GM23338 (cell line): Measurements from ENCODE around the gene ACOXL. TPM values are rescaled to one million over a fixed set of nuclear protein-coding genes. Genes with fewer than 3 reads are reported as not detected.

Experiments used
- ATAC-seq: fragments of 200-7000 bp; cut with Tn5 transposase; 3 replicates; pipeline ENCODE4 v1.9.1; 2020
- DNase-seq: peaks from one replicate; pipeline ENCODE4 v3.0.0-alpha.2; 2015; ENCODE audit warnings: low spot score
- H2AFZ ChIP-seq: fragments of 200-600 bp; sonication (generic); 2 replicates; pipeline ENCODE4 v1.8.0; 2016; ENCODE audit warnings: antibody characterized with exemption, mild to moderate bottlenecking, moderate library complexity
- H3F3A ChIP-seq: fragments of 200-600 bp; sonication (generic); replicated peaks from 2 replicates; pipeline ENCODE4 v1.8.0; 2017; ENCODE audit warnings: antibody characterized with exemption, mixed run types, low read depth
- H3K27ac ChIP-seq: fragments of 200-600 bp; sonication (generic); 2 replicates; pipeline ENCODE4 v1.6.1; 2016; ENCODE audit warnings: low read depth
- H3K27me3 ChIP-seq: fragments of 200-600 bp; sonication (generic); 2 replicates; pipeline ENCODE4 v1.8.0; 2016; ENCODE audit warnings: mild to moderate bottlenecking, mixed run types, moderate library complexity; ENCODE audit not compliant: insufficient read depth
- H3K36me3 ChIP-seq: fragments of 200-600 bp; sonication (generic); 2 replicates; pipeline ENCODE4 v1.8.0; 2016; ENCODE audit warnings: mild to moderate bottlenecking; ENCODE audit not compliant: insufficient read depth
- H3K4me1 ChIP-seq: fragments of 200-600 bp; sonication (generic); 2 replicates; pipeline ENCODE4 v1.8.0; 2016; ENCODE audit warnings: mild to moderate bottlenecking, moderate library complexity; ENCODE audit not compliant: insufficient read depth
- H3K4me2 ChIP-seq: fragments of 200-600 bp; sonication (generic); 2 replicates; pipeline ENCODE4 v1.7.1; 2017; ENCODE audit warnings: mixed run types
- H3K4me3 ChIP-seq: fragments of 200-600 bp; sonication (generic); 2 replicates; pipeline ENCODE4 v1.6.1; 2016; ENCODE audit warnings: mixed run types
- H3K79me2 ChIP-seq: fragments of 200-600 bp; sonication (generic); replicated peaks from 2 replicates; pipeline ENCODE4 v1.8.0; 2017; ENCODE audit warnings: mild to moderate bottlenecking; ENCODE audit not compliant: insufficient read depth
- H3K9me2 ChIP-seq: fragments of 200-600 bp; sonication (generic); 2 replicates; pipeline ENCODE4 v1.8.0; 2017; ENCODE audit not compliant: insufficient read depth
- H4K20me1 ChIP-seq: fragments of 200-600 bp; sonication (generic); replicated peaks from 2 replicates; pipeline ENCODE4 v1.8.0; 2017; ENCODE audit warnings: mild to moderate bottlenecking; ENCODE audit not compliant: insufficient read depth
- H3K27ac Mint-ChIP-seq: 2 replicates; pipeline ENCODE4 v1.8.0; 2020; ENCODE audit warnings: inconsistent platforms, mild to moderate bottlenecking, moderate library complexity, mixed read lengths
- H3K27me3 Mint-ChIP-seq: 3 replicates; pipeline ENCODE4 v1.8.0; 2022; ENCODE audit warnings: low read depth, mild to moderate bottlenecking, moderate library complexity, mixed read lengths, inconsistent platforms; ENCODE audit not compliant: insufficient read depth, poor library complexity
- H3K36me3 Mint-ChIP-seq: 3 replicates; pipeline ENCODE4 v1.8.0; 2021; ENCODE audit warnings: low read depth, mild to moderate bottlenecking, inconsistent platforms, moderate library complexity, mixed read lengths
- H3K4me1 Mint-ChIP-seq: 3 replicates; pipeline ENCODE4 v1.8.0; 2020; ENCODE audit warnings: mild to moderate bottlenecking, inconsistent platforms, mixed read lengths
- H3K4me3 Mint-ChIP-seq: 3 replicates; pipeline ENCODE4 v1.8.0; 2021; ENCODE audit warnings: moderate library complexity, mild to moderate bottlenecking, inconsistent platforms, mixed read lengths
- H3K9me3 Mint-ChIP-seq: 3 replicates; pipeline ENCODE4 v1.8.0; 2020; ENCODE audit warnings: moderate library complexity, mild to moderate bottlenecking, inconsistent platforms, mixed read lengths
- CREB1 ChIP-seq: fragments of 250-450 bp; sonication (Bioruptor Pico); IDR thresholded peaks from 2 replicates; pipeline ENCODE4 v1.5.0; 2020; ENCODE audit warnings: low read depth, mild to moderate bottlenecking, moderate library complexity
- CTCF ChIP-seq, 2 experiments: fragments of 200-600 bp in 1 of 2; sonication (generic) in 1 of 2; conservative IDR thresholded peaks; 2 replicates each; pipeline versions ENCODE4 v1.5.1 to v1.6.1; 2016 to 2017; ENCODE audit warnings: antibody characterized with exemption in 2 of 2, low read depth in 2 of 2, mild to moderate bottlenecking in 2 of 2, moderate library complexity in 1 of 2
- ETS1 ChIP-seq: IDR thresholded peaks from 2 replicates; pipeline ENCODE4 v1.6.1; 2016; ENCODE audit warnings: antibody characterized with exemption
- EZH2 ChIP-seq: fragments of 200-600 bp; sonication (generic); IDR thresholded peaks from one replicate; pipeline ENCODE4 v1.8.0; 2017; ENCODE audit warnings: antibody characterized with exemption, mild to moderate bottlenecking, low read depth; ENCODE audit not compliant: unreplicated experiment
- EZH2phosphoT487 ChIP-seq: fragments of 200-600 bp; sonication (generic); IDR thresholded peaks from one replicate; pipeline ENCODE4 v1.8.1; 2018; ENCODE audit warnings: antibody characterized with exemption; ENCODE audit not compliant: unreplicated experiment
- JUNB ChIP-seq: IDR thresholded peaks from one replicate; pipeline ENCODE4 v1.6.1; 2016; ENCODE audit warnings: antibody characterized with exemption; ENCODE audit not compliant: unreplicated experiment
- NANOG ChIP-seq: IDR thresholded peaks from 2 replicates; pipeline ENCODE4 v1.6.1; 2016; ENCODE audit warnings: antibody characterized with exemption, borderline replicate concordance
- POLR2AphosphoS5 ChIP-seq: IDR thresholded peaks from 2 replicates; pipeline ENCODE4 v1.6.1; 2016; ENCODE audit warnings: antibody characterized with exemption, low read depth
- REST ChIP-seq: IDR thresholded peaks from one replicate; pipeline ENCODE4 v1.6.1; 2018; ENCODE audit warnings: antibody characterized with exemption; ENCODE audit not compliant: unreplicated experiment
- STAT1 ChIP-seq: IDR thresholded peaks from one replicate; pipeline ENCODE4 v1.6.1; 2016; ENCODE audit warnings: antibody characterized with exemption; ENCODE audit not compliant: unreplicated experiment
- ZNF114 ChIP-seq: fragments of 250-450 bp; sonication (Bioruptor Pico); IDR thresholded peaks from 2 replicates; pipeline ENCODE4 v1.5.0; 2020; ENCODE audit warnings: mild to moderate bottlenecking, moderate library complexity
- ZNF331 ChIP-seq: fragments of 250-450 bp; sonication (Bioruptor Pico); IDR thresholded peaks from 2 replicates; pipeline ENCODE4 v1.5.0; 2020; ENCODE audit warnings: low read depth, mild to moderate bottlenecking, moderate library complexity
- ZNF462 ChIP-seq: fragments of 250-450 bp; sonication (Bioruptor Pico); IDR thresholded peaks from 2 replicates; pipeline ENCODE4 v1.5.0; 2020; ENCODE audit warnings: mild to moderate bottlenecking, moderate library complexity
- polyA plus RNA-seq: library from polyadenylated mRNA; unstranded; fragments of >200 nt; fragmentation: Nextera tagmentation; extraction: Ambion mirVana; gene quantifications from 2 replicates; pipeline ENCODE4 v1.2.1, GENCODE V29; 2016
- total RNA-seq: library from RNA; depleted of rRNA; stranded (reverse); fragments of >200 nt; shearing (Covaris generic); gene quantifications from 2 replicates; pipeline ENCODE4 v1.2.3, GENCODE V29; 2014

The ACOXL gene
- total and polyA plus RNA-seq, 2 experiments from 2014 or later, result 9.0 to 14.7 TPM

- TF ChIP-seq JUNB (no peak), ZNF331 (CRISPR knock-in tag) (no peak)
Observed at GRCh38 chr2:110843959-110844510, 111.7 kb downstream of the ACOXL start (continued).

GRCh38 chr2:110847651-110848050, 115.3 kb downstream of the ACOXL start:
- Mint-ChIP-seq H3K27me3 (peaks cover 5% of the 10 kb centered on the region), H3K27ac (no peak overlapping the region), H3K4me1 (peaks cover 31% of the 10 kb centered on the region), H3K4me3 (no peak overlapping the region), H3K36me3 (peaks cover 9% of the 10 kb centered on the region), H3K9me3 (no peaks in the 10 kb centered on the region)
- no peaks in the 10 kb centered on the region for H4K20me1 ChIP-seq
- TF ChIP-seq ZNF462 (CRISPR knock-in tag) (no peak), NANOG (no peak), ZNF114 (CRISPR knock-in tag) (no peak), EZH2 (no peak), EZH2phosphoT487 (no peak), CREB1 (CRISPR knock-in tag) (no peak), JUNB (no peak), POLR2AphosphoS5 (no peak), STAT1 (no peak), ZNF331 (CRISPR knock-in tag) (no peak), CTCF (conservative IDR thresholded peaks at IDR 0.05; ENCODE audit: low read depth in 2 of 2) (no peak), ETS1 (no peak), REST (no peak)
- H3K4me1 ChIP-seq, result peaks cover 12% of the 10 kb centered on the region; the same call in 1 of the 2 replicates
- ATAC-seq (no peak), DNase-seq (no peak)
- H3K79me2 ChIP-seq, result no peaks in the 10 kb centered on the region
- H3K36me3 ChIP-seq, result no peaks in the 10 kb centered on the region
- H3K27me3 ChIP-seq, result no peaks in the 10 kb centered on the region
- no peak overlapping the region for H3K4me3 ChIP-seq
- no peak overlapping the region for H3K27ac ChIP-seq
- no peaks in the 10 kb centered on the region for H3F3A ChIP-seq
- no peak overlapping the region for H3K4me2 ChIP-seq
- 0 out of 2 replicates have a peak, but pooled peaks cover 12% of the 10 kb centered on the region for H3K9me2 ChIP-seq
- H2AFZ ChIP-seq, result no peak overlapping the region
